GM12878 (cell line): Measurements from ENCODE around the gene FBXL19.

Source experiments
- CBFB ChIP-seq: IDR thresholded peaks from 2 replicates; pipeline ENCODE4 v1.6.1; 2016; ENCODE audit warnings: antibody characterized with exemption, low read depth
- CBX5 ChIP-seq: sonication (generic); IDR thresholded peaks from 2 replicates; pipeline ENCODE4 v1.6.1; 2016; ENCODE audit warnings: low read depth, moderate library complexity, mild to moderate bottlenecking, inconsistent platforms
- EP300 ChIP-seq, 2 experiments: fragments of 150-350 bp in 1 of 2; IDR thresholded peaks; 2 replicates each; pipeline ENCODE4 v1.6.1; 2011 to 2012; ENCODE audit warnings: low read depth in 2 of 2, low read length in 2 of 2, borderline replicate concordance in 1 of 2, improper control_type of control experiment in 1 of 2, inconsistent platforms in 1 of 2; ENCODE audit not compliant: control insufficient read depth in 1 of 2
- IRF3 ChIP-seq: fragments of 450-650 bp; IDR thresholded peaks from 2 replicates; pipeline ENCODE4 v1.6.1; 2014; ENCODE audit warnings: mild to moderate bottlenecking
- MEF2A ChIP-seq: IDR thresholded peaks from 2 replicates; pipeline ENCODE4 v1.6.1; 2011; ENCODE audit warnings: low read depth, mild to moderate bottlenecking, low read length, moderate library complexity; ENCODE audit not compliant: insufficient read depth
- MYC ChIP-seq: IDR thresholded peaks from 2 replicates; pipeline ENCODE4 v1.6.1; 2011; ENCODE audit warnings: mild to moderate bottlenecking, low read length, moderate library complexity, inconsistent platforms; ENCODE audit not compliant: insufficient read depth, insufficient replicate concordance, insufficient read length, severe bottlenecking
- POLR2A ChIP-seq: IDR thresholded peaks from 2 replicates; pipeline ENCODE4 v1.6.1; 2011; ENCODE audit warnings: low read depth, mild to moderate bottlenecking, low read length
- REST ChIP-seq: IDR thresholded peaks from 2 replicates; pipeline ENCODE4 v1.6.1; 2012; ENCODE audit warnings: mild to moderate bottlenecking, low read depth, low read length
- SIN3A ChIP-seq: IDR thresholded peaks from 2 replicates; pipeline ENCODE4 v1.6.1; 2012; ENCODE audit warnings: low read depth, low read length, improper control_type of control experiment
- USF2 ChIP-seq: IDR thresholded peaks from 2 replicates; pipeline ENCODE4 v1.6.1; 2011; ENCODE audit warnings: low read depth, low read length, improper control_type of control experiment, borderline replicate concordance

DNA sequence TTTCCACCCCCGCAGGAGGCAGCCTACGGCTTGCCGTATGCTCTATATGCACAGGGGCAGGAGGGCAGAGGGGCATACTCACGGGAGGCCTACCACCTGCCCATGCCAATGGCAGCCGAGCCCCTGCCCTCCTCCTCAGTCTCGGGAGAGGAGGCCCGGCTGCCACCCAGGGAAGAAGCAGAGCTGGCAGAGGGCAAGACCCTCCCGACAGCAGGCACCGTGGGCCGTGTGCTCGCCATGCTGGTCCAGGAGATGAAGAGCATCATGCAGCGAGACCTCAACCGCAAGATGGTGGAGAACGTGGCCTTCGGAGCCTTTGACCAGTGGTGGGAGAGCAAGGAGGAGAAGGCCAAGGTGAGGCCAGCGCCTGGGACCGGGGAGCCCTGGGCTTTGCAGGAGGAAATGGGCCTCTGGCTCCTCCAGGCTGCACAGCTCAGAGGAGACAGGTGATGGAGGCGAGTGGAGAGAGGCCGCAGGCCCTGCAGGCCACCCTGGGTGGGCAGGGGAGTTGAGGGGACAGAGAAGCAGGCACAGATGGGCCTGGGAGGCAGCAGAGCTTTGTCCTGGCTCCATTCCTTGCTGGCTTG is 42.8 kb downstream of the FBXL19 start:
- TF ChIP-seq POLR2A (peak; percentile 76), EP300 (IDR thresholded peaks at IDR 0.05; ENCODE audit: borderline replicate concordance in 1 of 2, control insufficient read depth in 1 of 2, low read depth in 2 of 2, low read length in 2 of 2) (no peak), IRF3 (no peak), REST (no peak), CBFB (no peak), CBX5 (no peak), USF2 (no peak), MYC (no peak), MEF2A (no peak), SIN3A (no peak)
